Endothelial cell (in vitro differentiated cells): ENCODE data around the gene KCNJ1. TPM values are rescaled to one million over a fixed set of nuclear protein-coding genes. Genes with fewer than 3 reads are reported as not detected.

Experiments used
- DNase-seq: peaks from one replicate; pipeline ENCODE4 v3.0.0; 2021; ENCODE audit warnings: low spot score
- H3K27ac Mint-ChIP-seq: one replicate; pipeline ENCODE4 v1.8.0; 2021; ENCODE audit warnings: mixed read lengths, inconsistent platforms; ENCODE audit not compliant: unreplicated experiment
- H3K27me3 Mint-ChIP-seq: one replicate; pipeline ENCODE4 v1.8.0; 2021; ENCODE audit warnings: mild to moderate bottlenecking, moderate library complexity, mixed read lengths, inconsistent platforms; ENCODE audit not compliant: unreplicated experiment
- H3K36me3 Mint-ChIP-seq: one replicate; pipeline ENCODE4 v1.8.0; 2021; ENCODE audit warnings: mild to moderate bottlenecking, low read depth, mixed read lengths, inconsistent platforms; ENCODE audit not compliant: unreplicated experiment
- H3K4me1 Mint-ChIP-seq: one replicate; pipeline ENCODE4 v1.8.0; 2021; ENCODE audit warnings: mild to moderate bottlenecking, mixed read lengths, inconsistent platforms; ENCODE audit not compliant: unreplicated experiment
- H3K4me3 Mint-ChIP-seq: one replicate; pipeline ENCODE4 v1.8.0; 2021; ENCODE audit warnings: mild to moderate bottlenecking, mixed read lengths, inconsistent platforms; ENCODE audit not compliant: unreplicated experiment
- H3K9me3 Mint-ChIP-seq: one replicate; pipeline ENCODE4 v1.8.0; 2021; ENCODE audit warnings: mixed read lengths, inconsistent platforms; ENCODE audit not compliant: unreplicated experiment
- CTCF ChIP-seq: fragments of 200-600 bp; sonication (generic); IDR thresholded peaks from one replicate; pipeline ENCODE4 v1.5.0; 2021; ENCODE audit warnings: antibody characterized with exemption; ENCODE audit not compliant: unreplicated experiment
- total RNA-seq: library from RNA; stranded (reverse); fragmentation: NEBNext Ultra II Directional; extraction: Animal tissue kit (Norgen Biotek cat#: 25700); gene quantifications from one replicate; pipeline ENCODE4 v1.2.1, GENCODE V29; 2021; ENCODE audit not compliant: unreplicated experiment

The KCNJ1 gene
- total RNA-seq, 1 donor from 2014 or later: not detected

DNA sequence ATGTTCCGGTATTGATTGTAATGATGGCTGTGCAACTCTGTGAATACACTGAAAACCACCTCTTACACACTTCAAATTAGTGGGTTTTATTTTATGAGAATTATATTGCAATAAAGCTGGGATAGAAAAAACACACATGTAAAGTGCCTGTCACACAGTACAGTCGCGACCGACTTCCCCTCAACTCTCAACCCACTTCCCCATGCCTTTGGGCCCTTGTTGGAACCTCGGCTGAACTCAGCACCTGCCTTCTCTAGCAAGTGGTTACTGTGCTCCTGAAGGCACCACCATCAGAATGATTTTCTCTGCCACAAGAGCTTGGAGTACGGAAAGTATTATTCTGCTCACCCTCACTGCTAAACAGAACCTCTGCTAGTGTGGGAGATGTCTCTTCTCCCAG lies 13.5 kb downstream of the KCNJ1 start:
- Mint-ChIP-seq H3K27me3 (peaks cover 3% of the 10 kb centered on the region), H3K36me3 (no peaks in the 10 kb centered on the region), H3K4me3 (no peak overlapping the region), H3K27ac (no peak overlapping the region), H3K4me1 (peaks cover 17% of the 10 kb centered on the region), H3K9me3 (no peaks in the 10 kb centered on the region)
- no peak for TF ChIP-seq CTCF
- DNase-seq: no peak

DNA sequence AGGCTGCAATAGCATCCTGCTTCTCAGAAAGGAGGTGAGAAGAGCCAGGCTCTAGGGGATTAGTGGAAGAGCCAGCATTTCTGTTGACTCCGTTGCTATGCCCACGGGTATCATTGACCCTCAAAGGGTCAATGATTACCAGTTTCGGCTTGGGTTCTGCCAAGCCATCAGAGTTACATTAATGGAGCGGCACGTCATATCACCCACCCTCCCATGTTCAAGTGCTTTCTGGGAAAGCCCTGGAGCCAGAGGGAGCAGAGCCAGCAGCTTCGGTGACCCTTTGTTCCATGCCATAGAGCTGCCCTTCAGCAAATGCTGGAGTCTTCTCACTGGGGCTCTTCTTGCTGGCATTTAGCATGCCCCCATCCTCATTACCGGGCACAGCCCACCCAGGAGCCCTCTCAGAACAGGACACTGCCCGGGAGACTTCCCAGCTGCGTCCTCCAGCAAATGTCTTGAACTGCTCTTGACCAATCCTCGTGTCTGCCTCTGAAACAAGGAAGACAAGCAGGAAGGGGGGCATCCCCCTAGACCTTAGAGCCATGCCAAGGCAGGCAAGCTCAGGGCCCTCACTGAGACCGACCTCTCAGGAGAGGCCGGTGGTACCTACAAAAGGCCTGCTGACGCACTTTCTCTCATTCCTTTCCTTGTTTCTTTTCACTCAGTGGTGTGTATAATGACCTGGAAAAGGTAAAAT lies 14.6 kb downstream of the KCNJ1 start:
- no peak overlapping the region for H3K4me3 Mint-ChIP-seq
- no peaks in the 10 kb centered on the region for H3K9me3 Mint-ChIP-seq
- no peak for DNase-seq
- no peak for TF ChIP-seq CTCF
- no peak overlapping the region for H3K27ac Mint-ChIP-seq
- H3K4me1 Mint-ChIP-seq: peaks cover 19% of the 10 kb centered on the region
- H3K27me3 Mint-ChIP-seq: peaks cover 3% of the 10 kb centered on the region
- H3K36me3 Mint-ChIP-seq: no peaks in the 10 kb centered on the region

DNA sequence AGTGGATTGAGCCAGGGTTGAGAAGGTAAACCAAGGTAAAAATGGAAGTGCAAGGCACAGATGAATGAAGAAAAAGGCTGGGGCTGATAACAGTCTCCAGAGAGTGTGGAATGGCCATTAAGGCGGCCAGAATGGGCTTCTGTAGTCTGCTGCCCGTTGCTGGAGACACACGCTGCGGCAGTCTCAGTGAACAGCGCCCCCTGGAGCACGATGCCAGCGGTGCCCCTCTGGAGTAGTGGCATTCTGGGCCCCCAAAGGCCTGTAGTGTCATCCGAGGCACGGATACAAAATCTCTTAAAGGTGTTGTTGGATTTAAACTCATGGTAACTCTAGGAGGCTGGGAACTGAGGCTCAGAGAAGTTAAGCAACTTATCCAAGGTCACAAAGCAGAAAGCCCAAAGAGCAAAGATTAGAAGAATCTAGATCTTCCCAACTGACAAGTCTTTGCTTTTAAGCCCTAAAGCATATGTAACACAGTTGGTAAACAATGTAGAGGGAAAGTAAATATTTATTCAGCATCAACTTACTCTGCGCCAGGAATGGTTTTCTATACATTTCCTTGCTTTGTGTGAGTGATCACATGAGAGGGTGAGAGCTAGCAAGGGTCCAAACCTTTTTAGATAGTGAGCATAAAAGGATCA lies 18.2 kb downstream of the KCNJ1 start:
- no peak overlapping the region for H3K4me3 Mint-ChIP-seq
- H3K4me1 Mint-ChIP-seq: peaks cover 17% of the 10 kb centered on the region
- peak; percentile 89 for DNase-seq
- no peaks in the 10 kb centered on the region for H3K9me3 Mint-ChIP-seq
- peak; percentile 96 for TF ChIP-seq CTCF
- H3K27me3 Mint-ChIP-seq: no peaks in the 10 kb centered on the region
- H3K36me3 Mint-ChIP-seq: no peaks in the 10 kb centered on the region
- H3K27ac Mint-ChIP-seq: no peak overlapping the region

DNA sequence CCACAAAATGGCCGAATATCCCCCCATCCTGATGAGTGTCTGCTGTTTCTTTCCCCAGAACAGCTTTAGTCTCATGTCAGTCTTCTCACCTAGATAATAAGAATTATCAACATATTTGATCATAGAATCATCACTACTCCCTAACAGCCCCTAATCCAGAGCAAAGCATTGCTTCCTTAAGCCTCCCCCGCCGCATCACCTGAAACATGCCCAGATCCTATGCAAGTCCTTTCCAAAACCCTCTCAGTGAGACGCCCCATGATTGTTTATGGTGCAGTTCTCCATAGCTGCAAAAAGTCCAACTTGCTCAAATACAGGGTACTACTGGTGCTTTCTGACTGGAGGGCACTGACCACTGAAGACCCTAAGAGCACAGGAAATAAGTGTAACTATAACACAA lies 20.1 kb downstream of the KCNJ1 start:
- Mint-ChIP-seq H3K27me3 (peaks cover 3% of the 10 kb centered on the region), H3K27ac (no peak overlapping the region), H3K9me3 (no peaks in the 10 kb centered on the region), H3K4me3 (no peak overlapping the region), H3K36me3 (no peaks in the 10 kb centered on the region), H3K4me1 (peaks cover 28% of the 10 kb centered on the region)
- no peak for TF ChIP-seq CTCF
- no peak for DNase-seq

DNA sequence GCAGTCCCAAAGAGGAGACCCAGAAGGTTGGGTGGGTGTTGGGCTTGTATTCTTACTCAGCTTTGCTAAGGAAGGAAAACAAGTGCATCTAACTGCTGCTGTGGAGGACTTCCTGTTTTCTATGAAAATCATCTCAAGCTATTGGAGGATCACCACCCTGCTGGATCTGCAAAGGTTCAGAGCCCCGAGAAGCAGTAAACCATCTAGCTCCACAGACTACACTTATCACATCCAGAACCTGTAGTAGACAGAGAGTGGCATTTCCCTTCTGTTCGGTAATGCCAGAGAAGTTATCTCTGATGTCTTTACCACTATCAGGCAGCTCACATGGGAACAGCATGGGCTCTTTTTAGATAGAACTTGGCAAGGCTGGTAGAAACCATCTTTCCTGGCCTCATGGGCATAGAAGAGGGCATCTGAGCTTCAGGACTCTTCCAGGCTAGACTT lies 21.7 kb downstream of the KCNJ1 start:
- H3K36me3 Mint-ChIP-seq: no peaks in the 10 kb centered on the region
- no peak for TF ChIP-seq CTCF
- peaks cover 30% of the 10 kb centered on the region for H3K4me1 Mint-ChIP-seq
- H3K27me3 Mint-ChIP-seq: peaks cover 3% of the 10 kb centered on the region
- no peak overlapping the region for H3K27ac Mint-ChIP-seq
- no peak overlapping the region for H3K4me3 Mint-ChIP-seq
- no peaks in the 10 kb centered on the region for H3K9me3 Mint-ChIP-seq
- DNase-seq: no peak
